H1 (cell line): ENCODE data around the gene COLEC11.

Source experiments
- ATF2 ChIP-seq: IDR thresholded peaks from 2 replicates; pipeline ENCODE4 v1.6.1; 2012; ENCODE audit warnings: low read length, inconsistent platforms
- BCL11A ChIP-seq, 2 experiments: IDR thresholded peaks; one replicate each; pipeline ENCODE4 v1.6.1; 2011; ENCODE audit warnings: low read depth in 2 of 2, low read length in 2 of 2, mild to moderate bottlenecking in 2 of 2
- CBX5 ChIP-seq: fragments of 300-800, 300-1000 bp; sonication (generic); IDR thresholded peaks from 2 replicates; pipeline ENCODE4 v1.7.1; 2016; ENCODE audit warnings: antibody characterized with exemption, low read length, low read depth
- EGR1 ChIP-seq: IDR thresholded peaks from 2 replicates; pipeline ENCODE4 v1.6.1; 2011; ENCODE audit warnings: low read depth, low read length, borderline replicate concordance
- NRF1 ChIP-seq: IDR thresholded peaks from 2 replicates; pipeline ENCODE4 v1.6.1; 2011; ENCODE audit warnings: mild to moderate bottlenecking, low read depth, low read length, improper control_type of control experiment
- POLR2AphosphoS5 ChIP-seq: IDR thresholded peaks from 2 replicates; pipeline ENCODE4 v1.6.1; 2011; ENCODE audit warnings: low read depth, low read length
- RXRA ChIP-seq: IDR thresholded peaks from 2 replicates; pipeline ENCODE4 v1.6.1; 2011; ENCODE audit warnings: low read depth, mild to moderate bottlenecking, low read length, moderate library complexity; ENCODE audit not compliant: insufficient read depth
- TF ChIP-seq, protein P1 (sequence below), 3 experiments: IDR thresholded peaks; 1 replicate in 2 of 3; 2 replicates in 1 of 3; pipeline versions ENCODE4 v1.5.1 to v1.6.1; 2011; ENCODE audit warnings: low read length in 3 of 3, mild to moderate bottlenecking in 3 of 3, inconsistent platforms in 2 of 3, low read depth in 1 of 3, moderate library complexity in 1 of 3; ENCODE audit not compliant: insufficient read depth in 1 of 3; ENCODE audit errors: control extremely low read depth in 1 of 3

DNA sequence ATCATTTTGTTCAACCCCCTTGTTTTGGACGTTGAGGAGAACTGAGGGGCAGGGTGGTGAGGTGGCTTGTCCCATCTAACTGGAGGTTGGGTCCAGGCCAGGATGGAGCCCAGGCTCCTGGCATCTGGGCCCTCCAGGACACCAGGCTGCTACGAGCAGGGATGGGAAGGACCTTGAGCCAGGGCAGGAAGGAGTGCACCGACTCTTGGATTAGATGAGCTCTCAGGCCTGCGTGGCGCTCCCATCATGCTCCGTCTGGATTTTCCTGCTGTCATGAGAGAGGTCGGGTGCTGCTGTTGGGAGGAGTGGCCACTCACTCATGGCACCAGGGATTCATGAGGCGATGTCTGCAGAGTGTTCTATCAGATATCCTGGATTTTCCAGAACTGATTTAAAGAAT lies 44.7 kb downstream of the COLEC11 start:
- TF ChIP-seq, protein P1, sequence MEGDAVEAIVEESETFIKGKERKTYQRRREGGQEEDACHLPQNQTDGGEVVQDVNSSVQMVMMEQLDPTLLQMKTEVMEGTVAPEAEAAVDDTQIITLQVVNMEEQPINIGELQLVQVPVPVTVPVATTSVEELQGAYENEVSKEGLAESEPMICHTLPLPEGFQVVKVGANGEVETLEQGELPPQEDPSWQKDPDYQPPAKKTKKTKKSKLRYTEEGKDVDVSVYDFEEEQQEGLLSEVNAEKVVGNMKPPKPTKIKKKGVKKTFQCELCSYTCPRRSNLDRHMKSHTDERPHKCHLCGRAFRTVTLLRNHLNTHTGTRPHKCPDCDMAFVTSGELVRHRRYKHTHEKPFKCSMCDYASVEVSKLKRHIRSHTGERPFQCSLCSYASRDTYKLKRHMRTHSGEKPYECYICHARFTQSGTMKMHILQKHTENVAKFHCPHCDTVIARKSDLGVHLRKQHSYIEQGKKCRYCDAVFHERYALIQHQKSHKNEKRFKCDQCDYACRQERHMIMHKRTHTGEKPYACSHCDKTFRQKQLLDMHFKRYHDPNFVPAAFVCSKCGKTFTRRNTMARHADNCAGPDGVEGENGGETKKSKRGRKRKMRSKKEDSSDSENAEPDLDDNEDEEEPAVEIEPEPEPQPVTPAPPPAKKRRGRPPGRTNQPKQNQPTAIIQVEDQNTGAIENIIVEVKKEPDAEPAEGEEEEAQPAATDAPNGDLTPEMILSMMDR (IDR thresholded peaks at IDR 0.05; ENCODE audit: control extremely low read depth in 1 of 3, insufficient read depth in 1 of 3, low read depth in 1 of 3, low read length in 3 of 3): no peak
- no peak for TF ChIP-seq NRF1
- TF ChIP-seq POLR2AphosphoS5: no peak
- no peak for TF ChIP-seq RXRA
- TF ChIP-seq ATF2: no peak
- no peak for TF ChIP-seq EGR1
- no peak for TF ChIP-seq BCL11A (IDR thresholded peaks at IDR 0.05; ENCODE audit: low read depth in 2 of 2, low read length in 2 of 2)
- TF ChIP-seq CBX5: no peak
